HG03060 (cell line): Measurements from ENCODE around the gene LHFPL2.

ENCODE experiments used
- ATAC-seq: cut with Tn5 transposase; IDR thresholded peaks from one replicate; pipeline ENCODE4 v1.9.1; 2021; ENCODE audit warnings: low read depth, moderate number of reproducible peaks; ENCODE audit not compliant: unreplicated experiment

The LHFPL2 gene

DNA sequence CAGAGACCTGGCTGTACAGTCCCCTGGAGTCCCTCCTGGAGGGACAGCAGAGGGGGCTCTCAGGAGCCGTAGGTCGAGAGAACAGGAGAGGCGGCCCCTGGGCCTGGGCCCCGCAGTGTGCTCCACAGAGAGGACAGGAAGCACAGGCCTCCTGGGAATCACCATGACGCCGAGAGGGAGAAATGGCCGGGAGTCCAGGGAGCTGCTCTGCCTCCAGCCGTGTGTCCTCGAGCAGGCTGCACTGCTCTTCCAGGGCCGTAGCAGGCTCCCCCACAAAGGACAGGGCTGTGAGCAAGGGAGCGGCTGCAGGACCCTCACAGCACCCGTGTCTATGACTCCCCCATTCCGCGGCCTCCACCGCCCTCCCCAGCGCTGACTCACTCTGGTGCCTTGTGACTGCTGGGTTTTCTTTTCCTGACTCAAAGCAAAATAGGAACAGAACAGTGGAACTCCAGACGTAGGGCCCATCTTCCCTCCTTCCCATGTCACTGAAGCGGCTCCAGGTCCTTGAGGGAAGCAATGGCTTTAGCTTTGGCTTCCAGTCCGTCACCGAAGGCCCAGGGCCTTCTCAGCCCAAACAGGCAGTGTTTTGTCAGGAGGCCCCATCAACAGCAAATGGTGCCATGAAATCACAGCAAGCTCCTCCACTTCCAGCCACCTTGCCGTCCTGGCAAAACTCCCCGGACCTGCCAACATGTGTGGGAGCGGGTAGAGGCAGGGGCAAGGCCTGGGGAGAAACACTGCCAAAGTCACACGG lies 114.2 kb downstream of the LHFPL2 start:
- ATAC-seq = no peak

DNA sequence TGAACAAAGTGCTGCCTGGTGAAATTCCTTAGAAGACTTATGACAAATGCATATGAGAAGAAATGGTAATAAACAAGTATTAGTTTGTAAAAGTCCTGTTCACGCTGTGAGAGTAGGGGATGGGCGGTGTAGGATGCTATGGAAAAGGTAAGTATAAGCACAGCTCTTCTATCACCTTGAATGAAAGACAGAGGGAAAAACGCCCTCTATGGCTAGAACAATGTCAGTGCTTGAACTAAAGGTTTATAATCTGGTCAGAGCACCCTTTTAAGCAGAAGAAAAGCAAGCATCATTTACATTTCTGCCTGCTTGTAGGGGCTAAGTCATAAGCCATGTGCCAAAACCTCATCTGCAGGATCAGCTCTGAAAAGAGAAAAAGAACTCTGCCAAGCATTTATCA lies 115.2 kb downstream of the LHFPL2 start:
- ATAC-seq = no peak

DNA sequence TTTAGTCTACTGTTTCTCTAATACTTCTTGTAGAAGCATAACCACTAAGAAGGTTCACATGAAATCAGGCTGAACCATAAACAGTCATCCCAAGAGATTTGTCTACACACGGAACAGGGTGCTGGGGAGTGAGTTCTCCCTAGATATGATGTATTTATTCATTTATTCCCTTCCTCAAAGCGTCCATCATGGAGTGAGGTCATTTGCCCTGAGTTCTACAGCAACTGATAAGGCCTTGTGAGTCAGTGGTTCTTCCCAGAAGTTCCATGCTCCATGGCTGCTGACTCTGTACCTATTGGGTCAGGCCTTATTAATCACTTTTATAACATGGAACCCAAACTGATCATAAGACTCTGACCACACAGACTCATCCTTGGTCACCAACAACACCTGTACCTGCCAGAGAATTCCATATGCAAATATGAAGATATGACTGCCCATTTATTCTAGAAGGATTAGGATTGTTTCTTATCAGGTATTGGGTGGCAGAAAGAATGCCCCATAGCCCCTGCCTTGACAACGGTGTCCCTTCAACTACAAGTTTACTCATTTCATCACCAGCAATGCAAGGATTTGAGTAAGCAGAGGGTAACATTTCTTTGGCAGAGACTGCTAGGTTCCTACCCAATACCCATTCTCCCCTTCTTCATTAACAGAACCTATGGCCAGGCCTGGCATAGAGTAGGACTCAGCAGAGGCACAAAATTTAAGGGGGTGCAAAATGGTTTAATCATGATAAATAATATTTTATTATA lies 118.1 kb downstream of the LHFPL2 start:
- no peak for ATAC-seq

DNA sequence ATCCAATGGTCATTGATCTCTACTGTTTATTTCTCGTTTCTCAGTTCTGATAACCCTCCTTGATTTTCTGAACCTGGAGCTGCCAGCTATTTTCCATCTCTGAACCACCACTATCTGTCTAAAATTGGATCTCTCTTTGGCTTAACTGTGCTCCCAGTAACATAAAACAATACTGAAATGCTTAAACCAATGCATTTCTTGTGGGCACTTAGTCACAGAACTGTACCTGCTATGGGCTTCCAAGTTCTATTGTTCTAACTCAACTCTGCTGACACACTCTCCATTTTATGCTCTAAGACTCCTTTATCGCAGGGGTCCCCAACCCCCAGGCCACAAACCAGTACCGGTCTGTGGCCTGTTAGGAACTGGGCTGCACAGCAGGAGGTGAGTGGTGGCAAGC lies 120.6 kb downstream of the LHFPL2 start:
- no peak for ATAC-seq

DNA sequence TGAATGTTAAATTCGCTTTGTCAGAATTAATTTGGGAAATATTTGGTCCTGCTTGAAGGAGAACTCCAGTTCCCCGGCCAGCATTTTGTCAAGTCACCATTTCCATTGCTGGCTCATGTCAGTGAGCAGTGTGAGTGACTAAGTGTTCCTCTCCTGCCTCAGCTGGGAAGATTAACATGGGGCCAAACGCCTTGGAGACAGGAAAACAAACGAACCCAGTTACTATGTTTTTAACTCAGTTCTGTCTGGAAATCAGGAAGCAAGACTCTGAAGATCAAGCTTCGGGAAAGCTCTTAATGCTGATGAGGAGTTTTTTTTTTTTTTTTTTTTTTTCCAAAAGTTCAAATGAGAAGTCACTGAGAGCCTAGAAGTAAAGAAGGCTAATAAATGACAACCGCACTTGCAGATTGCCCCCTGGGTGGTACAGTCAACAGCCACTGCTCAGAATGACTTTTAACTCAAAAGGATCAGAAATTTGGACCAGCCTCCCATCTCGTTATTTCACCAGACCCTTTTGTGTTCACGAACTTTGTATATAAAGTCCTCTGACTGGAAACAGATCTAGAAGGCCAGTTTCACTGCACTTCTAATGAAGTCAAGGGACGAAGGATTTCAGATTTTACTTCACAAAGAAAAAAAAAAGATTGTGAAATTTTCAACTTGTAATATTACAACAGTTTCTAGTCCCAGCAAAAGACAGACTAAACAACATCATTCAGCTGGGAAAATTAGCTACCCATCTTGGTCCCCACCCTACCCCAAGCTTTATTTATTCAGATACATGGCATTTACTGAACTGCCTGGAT lies 121.3 kb downstream of the LHFPL2 start:
- ATAC-seq = no peak

DNA sequence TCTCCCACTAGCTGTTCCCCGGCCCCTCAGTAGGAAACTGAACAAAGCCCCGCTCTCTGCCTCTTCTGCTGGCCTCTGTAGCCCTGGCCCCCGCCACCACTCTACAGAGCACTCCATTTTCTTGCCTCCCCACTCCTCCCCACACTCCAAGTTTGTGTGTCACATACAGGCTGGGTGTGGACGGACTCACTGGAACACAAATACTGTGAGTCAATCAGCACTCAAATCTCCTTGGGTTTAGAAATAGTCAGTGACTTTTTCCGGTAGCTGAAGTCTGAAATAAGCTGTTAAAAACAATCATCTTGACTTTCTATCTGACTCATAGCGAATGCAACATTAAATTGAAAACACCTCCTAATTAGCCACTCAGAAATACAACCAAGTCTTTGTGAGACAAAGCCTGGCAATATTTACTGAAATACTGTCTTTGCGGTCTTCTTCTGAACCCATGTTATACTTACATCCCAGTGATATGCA lies 122.5 kb downstream of the LHFPL2 start:
- no peak for ATAC-seq

DNA sequence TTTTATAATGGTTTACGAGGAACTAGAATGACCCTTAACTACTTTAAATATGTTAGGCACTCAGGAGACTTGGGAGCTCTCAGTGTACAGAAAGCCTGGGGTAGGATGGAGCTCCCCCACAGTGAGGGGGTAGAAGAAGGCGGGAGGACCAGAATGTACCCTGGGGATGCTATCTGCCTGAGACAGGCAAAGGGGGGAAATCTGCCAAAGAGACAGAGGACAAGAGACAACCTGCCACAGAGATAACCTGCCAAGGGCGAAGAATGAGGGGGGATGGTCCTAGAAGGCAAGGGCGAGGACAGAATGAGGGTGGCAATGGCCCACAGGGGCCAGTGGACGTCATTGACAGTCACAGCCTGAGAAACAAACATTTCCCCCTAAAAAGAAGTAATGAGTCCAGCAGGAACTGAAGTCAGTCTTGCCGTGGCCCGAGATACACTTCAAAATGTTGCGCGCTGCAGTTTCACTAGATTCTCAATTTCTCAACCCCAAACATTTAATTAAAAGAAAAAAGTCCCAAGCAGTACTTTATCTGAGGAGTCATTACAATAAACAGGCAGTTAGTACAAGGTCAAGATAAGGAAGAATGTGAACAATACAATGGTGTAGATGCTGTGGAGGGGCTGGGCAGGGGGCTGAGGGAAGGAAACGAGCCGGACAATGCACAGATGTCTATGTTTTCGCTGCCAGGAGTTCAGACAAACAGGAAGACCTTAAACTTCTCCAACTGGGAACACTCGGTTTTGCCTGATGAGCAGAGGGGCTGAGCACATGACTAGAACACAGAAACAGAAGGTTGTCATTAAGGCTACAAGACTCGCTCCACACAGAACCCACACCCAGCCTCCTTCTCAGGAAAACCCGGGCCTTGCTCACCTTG lies 125.0 kb downstream of the LHFPL2 start:
- ATAC-seq = no peak

DNA sequence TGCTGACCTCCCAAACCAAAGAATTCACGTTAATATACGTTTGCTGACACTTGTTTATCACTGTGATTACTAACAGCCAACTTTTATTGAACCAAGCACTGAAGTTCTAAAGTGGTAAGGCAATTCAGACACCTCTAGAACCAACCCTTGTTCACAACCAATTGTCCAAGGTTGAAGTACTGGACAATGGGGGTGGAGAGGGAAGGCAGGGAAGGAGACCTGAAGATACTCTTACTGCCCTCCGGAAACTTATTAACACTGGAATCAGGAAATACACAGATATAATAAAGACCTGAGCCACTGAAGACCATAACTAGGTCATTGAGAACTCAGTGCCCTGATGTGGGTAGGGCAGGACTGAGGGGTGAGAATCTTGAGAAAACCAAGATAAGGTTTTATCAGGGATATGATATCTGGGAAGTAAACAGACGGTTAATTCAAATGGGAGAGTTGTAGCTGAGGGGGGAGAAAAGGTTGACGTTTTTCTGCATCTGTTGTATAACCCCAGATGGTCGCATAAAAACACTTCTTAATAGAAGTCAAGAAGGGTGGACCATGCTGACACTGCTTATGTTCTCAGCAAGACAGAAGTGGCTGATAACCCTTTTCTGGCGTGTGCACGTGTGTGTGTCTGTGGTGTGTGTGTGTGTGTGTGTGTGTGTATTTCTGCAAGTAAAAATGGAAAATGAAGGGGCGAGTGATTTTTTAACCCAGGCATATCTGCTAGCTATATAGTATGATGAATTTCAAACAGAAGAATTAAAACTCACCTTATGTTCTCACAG lies 125.9 kb downstream of the LHFPL2 start:
- no peak for ATAC-seq

DNA sequence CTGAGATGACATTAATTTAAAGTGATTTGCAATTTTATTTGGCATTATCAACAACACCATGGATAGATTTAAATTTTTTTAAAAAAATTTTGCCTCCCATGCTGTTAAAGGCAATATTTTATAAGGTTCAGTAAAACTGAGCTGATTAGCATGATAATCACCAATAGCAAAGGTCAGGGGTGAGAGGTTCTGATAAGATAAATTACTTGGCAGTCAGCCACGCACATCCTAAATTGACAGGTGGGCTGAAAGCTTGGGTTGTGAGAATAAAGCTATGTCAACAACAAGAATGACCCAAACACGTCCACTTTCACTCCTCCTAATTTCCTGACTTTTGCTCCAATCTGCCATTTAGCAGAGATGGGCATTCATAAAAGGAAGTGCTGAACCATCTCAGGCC lies 127.1 kb downstream of the LHFPL2 start:
- no peak for ATAC-seq

DNA sequence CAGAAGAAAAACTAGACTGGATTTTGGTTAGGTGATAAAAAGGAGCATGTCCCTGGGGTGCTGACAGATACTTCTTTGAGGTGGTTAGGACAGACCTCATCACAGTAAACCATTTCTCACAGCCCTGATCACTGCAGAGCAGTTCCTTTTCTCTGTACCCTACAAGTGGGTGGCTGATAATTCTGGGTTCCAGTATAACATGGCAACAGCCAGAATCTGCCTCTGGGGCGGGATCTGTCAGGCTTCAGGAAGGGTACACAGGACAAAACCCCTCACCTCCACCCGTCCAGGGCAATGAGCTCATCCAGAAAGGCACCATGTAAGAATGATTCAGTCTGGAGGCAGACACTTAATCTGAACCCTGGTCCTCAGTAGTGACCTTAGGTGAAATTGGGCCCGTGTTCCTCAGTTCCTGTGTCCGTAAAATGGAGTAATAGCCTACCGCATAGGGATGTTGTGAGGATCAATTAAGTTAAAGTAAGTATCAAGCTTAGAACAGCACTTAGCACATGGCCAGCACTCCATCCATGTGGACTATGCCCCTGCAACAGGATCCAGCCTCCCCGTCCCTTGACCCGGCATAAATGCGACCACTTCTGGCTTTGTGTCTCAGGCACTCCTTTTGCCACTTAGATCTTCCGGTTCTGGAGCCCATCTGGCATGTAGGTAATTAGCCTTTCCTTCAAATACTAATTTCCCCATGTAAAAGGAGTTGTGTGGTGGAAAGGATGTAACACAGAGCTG lies 129.2 kb downstream of the LHFPL2 start:
- no peak for ATAC-seq

DNA sequence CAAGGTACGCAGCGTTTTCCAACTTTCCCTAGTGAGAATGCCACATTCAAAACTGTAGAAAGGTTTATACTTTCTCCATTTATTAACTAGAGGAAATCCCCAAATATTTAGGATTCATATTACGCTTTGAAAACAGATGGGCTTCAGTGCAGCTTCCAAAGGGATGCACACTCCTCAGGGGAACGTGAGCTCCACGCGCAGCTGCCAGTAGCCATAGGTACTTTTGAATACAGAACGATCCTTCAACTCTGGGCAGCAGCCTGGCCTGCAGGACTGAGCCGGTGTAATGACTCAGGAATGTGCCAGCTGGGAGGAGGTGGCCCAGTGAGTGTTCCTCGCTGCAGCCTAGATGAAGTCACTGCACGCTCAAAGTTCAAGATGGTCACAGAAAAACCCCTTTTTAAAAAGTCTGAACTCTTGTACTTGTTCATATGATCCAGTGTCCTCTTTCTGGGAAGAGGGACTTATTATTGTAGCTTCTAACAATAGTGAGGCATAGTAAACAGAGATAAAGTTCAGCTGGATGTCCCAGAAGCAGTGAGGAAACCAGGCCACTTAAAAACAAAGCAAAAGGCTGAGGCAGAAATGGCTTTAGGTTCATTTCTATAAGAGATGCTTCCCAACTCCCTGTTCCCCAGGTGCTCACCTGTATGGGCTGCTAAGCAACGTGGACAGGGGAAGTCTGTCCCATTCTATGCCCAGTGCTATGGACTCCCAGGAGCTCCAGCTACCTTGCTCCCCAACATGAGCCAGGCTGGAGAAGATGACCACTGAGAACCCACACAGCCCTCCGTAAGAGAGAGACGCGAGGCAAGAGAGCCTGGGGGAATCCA lies 130.0 kb downstream of the LHFPL2 start:
- no peak for ATAC-seq

DNA sequence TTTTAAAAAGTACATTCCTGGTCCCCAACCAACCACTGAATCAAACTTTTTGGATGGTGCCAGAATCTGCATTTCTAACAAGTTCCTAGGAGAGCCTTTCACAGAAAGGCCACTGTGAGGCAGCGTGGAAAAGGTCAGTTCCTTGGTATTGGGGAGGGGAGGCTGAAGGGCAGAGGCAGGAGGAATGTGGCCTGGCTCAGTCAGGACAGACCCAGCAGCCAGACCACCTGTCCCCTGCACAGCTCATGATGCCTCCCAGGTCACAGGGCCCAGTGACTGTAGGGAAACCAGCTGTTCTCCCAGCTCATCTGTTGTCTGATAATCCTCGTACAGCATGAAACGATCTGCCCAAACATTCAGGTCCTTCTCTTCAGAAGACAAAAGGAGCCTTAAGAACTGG lies 132.9 kb downstream of the LHFPL2 start:
- ATAC-seq = no peak

DNA sequence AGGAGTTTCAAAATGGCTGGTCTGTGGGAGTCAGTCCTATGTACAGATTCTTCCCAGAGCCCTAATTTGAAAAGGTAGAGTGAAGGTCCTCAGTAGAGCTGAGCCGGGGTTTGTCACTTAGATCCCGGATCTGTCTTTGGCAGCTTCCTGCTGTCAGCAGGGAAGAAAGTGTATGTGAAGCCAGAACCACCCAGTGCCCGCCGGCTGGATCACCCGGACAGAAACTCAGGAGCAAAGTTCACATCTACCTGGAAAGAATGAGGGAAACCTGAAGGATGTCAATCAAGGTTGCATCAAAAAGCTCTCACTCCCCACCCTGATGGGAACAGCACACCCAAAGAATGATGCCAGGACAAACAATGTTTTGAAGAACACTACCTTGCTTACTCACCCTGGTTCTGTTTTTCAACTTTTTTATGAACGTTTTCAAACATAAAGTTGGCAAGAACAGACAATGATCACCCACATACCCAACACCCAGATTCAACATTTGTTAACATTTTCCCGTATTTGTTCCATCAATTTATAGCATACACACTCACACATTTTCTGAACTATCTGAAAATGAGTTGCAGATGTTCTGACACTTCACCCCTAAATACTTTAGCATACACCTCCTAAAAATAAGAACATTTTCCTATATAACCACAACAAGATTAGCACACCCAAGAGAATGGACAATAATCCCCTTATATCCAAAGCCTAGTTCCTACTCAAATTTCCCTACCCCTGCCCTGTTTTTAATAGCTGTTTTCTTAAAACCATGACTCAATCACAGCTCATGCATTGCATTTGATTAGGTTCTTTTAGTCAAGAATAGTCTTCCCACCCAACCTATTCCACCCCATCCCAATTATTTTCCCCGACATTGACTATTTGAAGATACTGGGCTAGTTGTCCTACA lies 133.9 kb downstream of the LHFPL2 start:
- ATAC-seq = no peak

DNA sequence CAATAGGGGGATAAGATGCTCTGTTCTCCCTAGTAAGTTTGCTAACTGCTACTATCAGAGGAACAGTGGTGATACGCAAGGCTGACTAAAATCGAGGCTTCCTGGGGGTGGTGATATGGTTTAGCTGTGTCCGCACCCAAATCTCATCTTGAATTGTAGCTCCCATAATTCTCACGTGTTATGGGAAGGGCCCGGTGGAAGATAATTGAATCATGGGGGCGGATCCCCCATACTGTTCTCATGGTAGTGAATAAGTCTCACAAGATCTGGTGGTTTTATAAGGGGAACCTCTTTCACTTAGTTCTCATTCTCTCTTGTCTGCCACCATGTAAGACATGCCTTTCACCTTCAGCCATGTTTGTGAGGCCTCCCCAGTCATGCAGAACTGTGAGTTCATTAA lies 135.1 kb downstream of the LHFPL2 start:
- ATAC-seq = no peak

DNA sequence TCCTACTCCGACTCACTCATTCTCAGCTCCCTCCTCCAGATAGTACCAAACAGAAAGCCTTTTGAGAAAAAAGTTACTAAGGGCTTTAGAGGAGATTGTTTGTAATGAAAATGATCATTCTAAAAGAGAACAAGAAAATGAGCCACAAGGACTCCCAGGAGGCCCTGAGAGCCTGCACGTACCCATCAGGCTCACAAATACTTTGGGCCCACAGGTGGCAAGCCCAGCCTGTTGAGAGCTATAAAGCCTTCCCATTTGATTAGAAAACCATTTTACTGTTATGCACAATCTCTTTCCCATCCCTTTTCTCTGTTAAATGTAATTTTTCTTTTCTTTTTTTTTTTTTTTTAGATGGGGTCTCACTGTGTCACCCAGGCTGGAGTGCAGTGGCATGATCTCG lies 136.1 kb downstream of the LHFPL2 start:
- no peak for ATAC-seq

DNA sequence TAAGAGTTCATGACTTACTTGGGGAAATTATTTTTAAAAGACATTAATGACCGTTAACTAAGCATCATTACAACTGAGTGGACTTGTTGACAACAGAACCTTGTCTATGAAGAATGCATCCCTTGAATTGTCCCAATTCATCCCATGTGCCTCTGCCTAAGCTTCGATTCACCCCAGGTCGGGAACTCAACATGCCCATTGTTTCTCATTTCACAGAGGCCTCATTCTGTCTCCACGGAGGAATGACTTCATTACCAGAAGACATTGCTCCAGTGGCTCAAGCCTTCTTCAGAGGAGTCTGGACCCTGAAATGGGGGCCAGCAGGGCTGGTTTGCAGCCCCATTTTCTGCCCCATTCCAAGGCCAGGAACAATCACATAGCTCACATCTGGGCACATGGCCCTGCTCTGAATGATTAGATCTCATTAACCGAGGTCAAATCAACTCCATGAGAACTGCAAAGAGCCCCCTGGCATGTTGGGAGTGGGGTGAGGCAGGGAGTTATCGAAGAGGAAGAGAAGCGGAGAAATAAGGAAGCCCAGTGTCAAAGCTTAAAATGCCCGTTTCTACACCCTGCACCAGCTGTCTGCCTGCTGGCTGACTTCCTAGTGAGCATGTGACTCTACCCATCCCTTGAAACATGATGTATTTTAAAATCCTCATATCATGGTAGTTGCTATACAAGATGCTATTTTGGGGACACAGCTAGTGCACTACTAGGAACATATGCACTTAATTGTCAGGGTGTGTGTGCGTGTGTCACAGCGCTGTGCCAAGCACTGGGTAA lies 137.3 kb downstream of the LHFPL2 start:
- ATAC-seq = no peak
